HEK293 (cell line): ENCODE results near the gene SUN3.
A peak's percentile ranks its signal among the peaks of the same experiment; 100 is the strongest.

Experiments used
- BCL11A ChIP-seq: fragments of 450-650 bp; formaldehyde crosslinking; IDR thresholded peaks from 2 replicates; pipeline ENCODE4 v1.5.1; 2016; ENCODE audit warnings: low read depth, missing biosample characterization, missing genetic modification characterization
- EGR2 ChIP-seq: fragments of 450-650 bp; formaldehyde crosslinking; IDR thresholded peaks from 2 replicates; pipeline ENCODE4 v1.5.1; 2016; ENCODE audit warnings: low read depth, missing biosample characterization, missing genetic modification characterization
- FEZF1 ChIP-seq: fragments of 450-650 bp; formaldehyde crosslinking; IDR thresholded peaks from 2 replicates; pipeline ENCODE4 v1.5.1; 2016; ENCODE audit warnings: missing biosample characterization, missing genetic modification characterization
- HOXD13 ChIP-seq: sonication (generic); formaldehyde crosslinking; IDR thresholded peaks from 2 replicates; pipeline ENCODE4 v1.8.0; 2022; ENCODE audit warnings: missing genetic modification reagents, borderline replicate concordance
- KLF16 ChIP-seq: fragments of 450-650 bp; formaldehyde crosslinking; IDR thresholded peaks from 2 replicates; pipeline ENCODE4 v1.5.1; 2017; ENCODE audit warnings: missing biosample characterization, missing genetic modification characterization
- ZBTB8A ChIP-seq: fragments of 450-650 bp; formaldehyde crosslinking; IDR thresholded peaks from 2 replicates; pipeline ENCODE4 v1.5.1; 2016; ENCODE audit warnings: missing biosample characterization, missing genetic modification characterization
- ZEB2 ChIP-seq: fragments of 450-650 bp; formaldehyde crosslinking; IDR thresholded peaks from 2 replicates; pipeline ENCODE4 v1.5.1; 2016; ENCODE audit warnings: missing biosample characterization, missing genetic modification characterization
- ZNF112 ChIP-seq: fragments of 450-650 bp; formaldehyde crosslinking; IDR thresholded peaks from 2 replicates; pipeline ENCODE4 v1.5.0; 2017; ENCODE audit warnings: missing biosample characterization, missing genetic modification characterization
- ZNF132 ChIP-seq: fragments of 450-650 bp; formaldehyde crosslinking; IDR thresholded peaks from 2 replicates; pipeline ENCODE4 v1.5.1; 2017; ENCODE audit warnings: missing biosample characterization, missing genetic modification characterization, borderline replicate concordance
- ZNF138 ChIP-seq: fragments of 450-650 bp; formaldehyde crosslinking; IDR thresholded peaks from 2 replicates; pipeline ENCODE4 v1.5.1; 2016; ENCODE audit warnings: missing biosample characterization, missing genetic modification characterization, borderline replicate concordance
- ZNF16 ChIP-seq: fragments of 450-650 bp; formaldehyde crosslinking; IDR thresholded peaks from 2 replicates; pipeline ENCODE4 v1.5.1; 2016; ENCODE audit warnings: low read depth, missing biosample characterization, missing genetic modification characterization
- ZNF223 ChIP-seq: fragments of 450-650 bp; formaldehyde crosslinking; IDR thresholded peaks from 2 replicates; pipeline ENCODE4 v1.5.1; 2016; ENCODE audit warnings: missing biosample characterization, missing genetic modification characterization
- ZNF239 ChIP-seq: fragments of 450-650 bp; formaldehyde crosslinking; IDR thresholded peaks from 2 replicates; pipeline ENCODE4 v1.5.1; 2016; ENCODE audit warnings: missing biosample characterization, missing genetic modification characterization
- ZNF311 ChIP-seq: fragments of 450-650 bp; formaldehyde crosslinking; IDR thresholded peaks from 2 replicates; pipeline ENCODE4 v1.5.1; 2017; ENCODE audit warnings: missing biosample characterization, missing genetic modification characterization, borderline replicate concordance
- ZNF341 ChIP-seq: fragments of 450-650 bp; formaldehyde crosslinking; IDR thresholded peaks from 2 replicates; pipeline ENCODE4; 2016; ENCODE audit warnings: low read depth, missing biosample characterization, missing genetic modification characterization
- ZNF354C ChIP-seq: fragments of 450-650 bp; formaldehyde crosslinking; IDR thresholded peaks from 2 replicates; pipeline ENCODE4 v1.5.1; 2016; ENCODE audit warnings: missing biosample characterization, missing genetic modification characterization, low read depth, borderline replicate concordance
- ZNF366 ChIP-seq: fragments of 450-650 bp; formaldehyde crosslinking; conservative IDR thresholded peaks from 2 replicates; pipeline ENCODE4 v1.5.1; 2016; ENCODE audit warnings: missing biosample characterization, missing genetic modification characterization
- ZNF426 ChIP-seq: fragments of 450-650 bp; formaldehyde crosslinking; IDR thresholded peaks from 2 replicates; pipeline ENCODE4 v1.5.1; 2017; ENCODE audit warnings: missing biosample characterization, missing genetic modification characterization, mild to moderate bottlenecking, inconsistent platforms, moderate library complexity
- ZNF48 ChIP-seq: fragments of 450-650 bp; formaldehyde crosslinking; IDR thresholded peaks from 2 replicates; pipeline ENCODE4 v1.5.1; 2016; ENCODE audit warnings: missing biosample characterization, missing genetic modification characterization
- ZNF514 ChIP-seq: fragments of 450-650 bp; formaldehyde crosslinking; IDR thresholded peaks from 2 replicates; pipeline ENCODE4 v1.5.1; 2016; ENCODE audit warnings: missing biosample characterization, missing genetic modification characterization
- ZNF549 ChIP-seq: fragments of 450-650 bp; IDR thresholded peaks from 2 replicates; pipeline ENCODE4 v1.5.1; 2018; ENCODE audit warnings: missing biosample characterization, missing genetic modification characterization, mild to moderate bottlenecking, inconsistent platforms, moderate library complexity
- ZNF558 ChIP-seq: fragments of 450-650 bp; formaldehyde crosslinking; IDR thresholded peaks from 2 replicates; pipeline ENCODE4 v1.5.1; 2016; ENCODE audit warnings: missing biosample characterization, missing genetic modification characterization
- ZNF600 ChIP-seq: fragments of 450-650 bp; formaldehyde crosslinking; IDR thresholded peaks from 2 replicates; pipeline ENCODE4 v1.5.1; 2016; ENCODE audit warnings: missing biosample characterization, missing genetic modification characterization
- ZNF621 ChIP-seq: fragments of 450-650 bp; formaldehyde crosslinking; IDR thresholded peaks from 2 replicates; pipeline ENCODE4 v1.5.1; 2017; ENCODE audit warnings: missing biosample characterization, missing genetic modification characterization
- ZNF670 ChIP-seq: fragments of 450-650 bp; formaldehyde crosslinking; IDR thresholded peaks from 2 replicates; pipeline ENCODE4 v1.5.1; 2016; ENCODE audit warnings: missing biosample characterization, missing genetic modification characterization, low read depth
- ZNF701 ChIP-seq: fragments of 450-650 bp; formaldehyde crosslinking; IDR thresholded peaks from 2 replicates; pipeline ENCODE4 v1.5.1; 2016; ENCODE audit warnings: missing biosample characterization, missing genetic modification characterization
- ZNF768 ChIP-seq: fragments of 450-650 bp; formaldehyde crosslinking; IDR thresholded peaks from 2 replicates; pipeline ENCODE4 v1.5.1; 2018; ENCODE audit warnings: missing biosample characterization, mild to moderate bottlenecking, missing genetic modification characterization
- ZNF830 ChIP-seq: fragments of 450-650 bp; IDR thresholded peaks from 2 replicates; pipeline ENCODE4 v1.5.0; 2018; ENCODE audit warnings: missing biosample characterization, missing genetic modification characterization, low read depth, mild to moderate bottlenecking, moderate library complexity
- ZNF843 ChIP-seq: fragments of 450-650 bp; formaldehyde crosslinking; IDR thresholded peaks from 2 replicates; pipeline ENCODE4 v1.5.1; 2016; ENCODE audit warnings: missing biosample characterization, missing genetic modification characterization
- ZSCAN30 ChIP-seq: fragments of 450-650 bp; IDR thresholded peaks from 2 replicates; pipeline ENCODE4 v1.5.1; 2018; ENCODE audit warnings: missing biosample characterization, mild to moderate bottlenecking, missing genetic modification characterization, moderate library complexity
- TF ChIP-seq, protein P1 (sequence below): fragments of 450-650 bp; formaldehyde crosslinking; IDR thresholded peaks from 2 replicates; pipeline ENCODE4; 2016; ENCODE audit warnings: missing biosample characterization, missing genetic modification characterization
- TF ChIP-seq, protein P2 (sequence below): fragments of 450-650 bp; formaldehyde crosslinking; IDR thresholded peaks from 2 replicates; pipeline ENCODE4 v1.5.1; 2016; ENCODE audit warnings: missing biosample characterization, missing genetic modification characterization
- TF ChIP-seq, protein P3 (sequence below): fragments of 450-650 bp; formaldehyde crosslinking; IDR thresholded peaks from 2 replicates; pipeline ENCODE4 v1.5.1; 2016; ENCODE audit warnings: missing biosample characterization, missing genetic modification characterization, low read depth
- TF ChIP-seq, protein P4 (sequence below): fragments of 450-650 bp; formaldehyde crosslinking; IDR thresholded peaks from 2 replicates; pipeline ENCODE4 v1.5.1; 2017; ENCODE audit warnings: missing biosample characterization, missing genetic modification characterization
- TF ChIP-seq, protein P5 (sequence below): fragments of 450-650 bp; formaldehyde crosslinking; IDR thresholded peaks from 2 replicates; pipeline ENCODE4 v1.5.1; 2016; ENCODE audit warnings: missing biosample characterization, missing genetic modification characterization

Gene SUN3

DNA sequence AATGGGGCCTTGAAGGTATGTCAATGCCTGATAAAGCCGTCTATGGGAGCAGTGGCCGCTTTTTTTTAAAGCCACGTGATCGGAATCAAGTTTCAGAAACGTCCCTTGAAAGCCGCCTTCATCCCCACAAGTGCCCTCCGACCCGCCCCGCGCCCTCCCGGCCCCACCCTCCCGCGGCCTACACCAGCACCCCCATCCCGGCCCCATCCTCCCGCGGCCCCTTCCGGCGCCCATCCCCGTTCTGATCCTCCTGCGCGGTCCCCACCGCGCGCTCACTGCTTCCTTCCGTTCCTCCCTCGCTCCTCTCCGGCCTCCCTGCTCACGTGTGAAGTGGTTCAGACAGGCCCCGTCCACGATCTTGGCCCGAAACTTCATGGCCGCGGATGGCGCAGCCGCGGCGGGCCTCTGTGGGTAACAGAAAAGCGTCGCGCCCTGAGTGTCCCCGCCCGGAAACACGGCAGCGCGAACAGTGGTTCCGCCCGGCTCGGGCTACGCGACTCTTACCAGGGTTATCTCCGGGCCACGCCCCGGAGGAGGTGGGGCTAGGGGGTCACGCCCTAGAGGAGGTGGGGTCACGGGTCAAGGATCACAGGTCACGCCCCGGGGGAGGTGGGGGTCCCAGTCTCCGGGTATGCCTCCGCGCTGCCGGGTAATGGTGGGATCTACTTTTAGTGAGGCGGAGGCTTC lies 49.6 kb downstream of the SUN3 start, which contains the start of gene HUS1 (continued):
- TF ChIP-seq ZEB2: peak; percentile 73
- no peak for TF ChIP-seq ZNF549 (tag by site-specific recombination)
- TF ChIP-seq ZNF311 (tag by site-specific recombination): no peak
- no peak for TF ChIP-seq ZNF621
- TF ChIP-seq, protein P1, sequence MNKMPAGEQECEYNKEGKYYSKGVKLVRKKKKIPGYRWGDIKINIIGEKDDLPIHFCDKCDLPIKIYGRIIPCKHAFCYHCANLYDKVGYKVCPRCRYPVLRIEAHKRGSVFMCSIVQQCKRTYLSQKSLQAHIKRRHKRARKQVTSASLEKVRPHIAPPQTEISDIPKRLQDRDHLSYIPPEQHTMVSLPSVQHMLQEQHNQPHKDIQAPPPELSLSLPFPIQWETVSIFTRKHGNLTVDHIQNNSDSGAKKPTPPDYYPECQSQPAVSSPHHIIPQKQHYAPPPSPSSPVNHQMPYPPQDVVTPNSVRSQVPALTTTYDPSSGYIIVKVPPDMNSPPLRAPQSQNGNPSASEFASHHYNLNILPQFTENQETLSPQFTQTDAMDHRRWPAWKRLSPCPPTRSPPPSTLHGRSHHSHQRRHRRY: no peak
- TF ChIP-seq EGR2 (tag by site-specific recombination): peak; percentile 39; the same call in 1 of the 2 replicates
- TF ChIP-seq ZNF354C (tag by site-specific recombination): no peak
- TF ChIP-seq, protein P2, sequence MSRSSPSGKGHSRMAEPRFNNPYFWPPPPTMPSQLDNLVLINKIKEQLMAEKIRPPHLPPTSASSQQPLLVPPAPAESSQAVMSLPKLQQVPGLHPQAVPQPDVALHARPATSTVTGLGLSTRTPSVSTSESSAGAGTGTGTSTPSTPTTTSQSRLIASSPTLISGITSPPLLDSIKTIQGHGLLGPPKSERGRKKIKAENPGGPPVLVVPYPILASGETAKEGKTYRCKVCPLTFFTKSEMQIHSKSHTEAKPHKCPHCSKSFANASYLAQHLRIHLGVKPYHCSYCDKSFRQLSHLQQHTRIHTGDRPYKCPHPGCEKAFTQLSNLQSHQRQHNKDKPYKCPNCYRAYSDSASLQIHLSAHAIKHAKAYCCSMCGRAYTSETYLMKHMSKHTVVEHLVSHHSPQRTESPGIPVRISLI: no peak
- TF ChIP-seq ZNF600 (tag by site-specific recombination): 0 out of 2 replicates have a peak, but pooled peaks have one; percentile 31
- no peak for TF ChIP-seq ZNF138 (tag by site-specific recombination)
- no peak for TF ChIP-seq ZNF48 (tag by site-specific recombination)
- TF ChIP-seq ZSCAN30 (tag by site-specific recombination): peak; percentile 51; the same call in 1 of the 2 replicates
- no peak for TF ChIP-seq HOXD13 (CRISPR knock-in tag)
- TF ChIP-seq ZNF768: no peak
- peak; percentile 68; the same call in 1 of the 2 replicates for TF ChIP-seq ZNF843 (tag by site-specific recombination)
- no peak for TF ChIP-seq ZNF112
- peak; percentile 85 for TF ChIP-seq ZNF366 (tag by site-specific recombination)
- peak; percentile 96 for TF ChIP-seq KLF16
- no peak for TF ChIP-seq ZNF514
- TF ChIP-seq, protein P3, sequence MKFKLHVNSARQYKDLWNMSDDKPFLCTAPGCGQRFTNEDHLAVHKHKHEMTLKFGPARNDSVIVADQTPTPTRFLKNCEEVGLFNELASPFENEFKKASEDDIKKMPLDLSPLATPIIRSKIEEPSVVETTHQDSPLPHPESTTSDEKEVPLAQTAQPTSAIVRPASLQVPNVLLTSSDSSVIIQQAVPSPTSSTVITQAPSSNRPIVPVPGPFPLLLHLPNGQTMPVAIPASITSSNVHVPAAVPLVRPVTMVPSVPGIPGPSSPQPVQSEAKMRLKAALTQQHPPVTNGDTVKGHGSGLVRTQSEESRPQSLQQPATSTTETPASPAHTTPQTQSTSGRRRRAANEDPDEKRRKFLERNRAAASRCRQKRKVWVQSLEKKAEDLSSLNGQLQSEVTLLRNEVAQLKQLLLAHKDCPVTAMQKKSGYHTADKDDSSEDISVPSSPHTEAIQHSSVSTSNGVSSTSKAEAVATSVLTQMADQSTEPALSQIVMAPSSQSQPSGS (tag by site-specific recombination): no peak
- no peak for TF ChIP-seq ZNF426 (tag by site-specific recombination)
- TF ChIP-seq, protein P4, sequence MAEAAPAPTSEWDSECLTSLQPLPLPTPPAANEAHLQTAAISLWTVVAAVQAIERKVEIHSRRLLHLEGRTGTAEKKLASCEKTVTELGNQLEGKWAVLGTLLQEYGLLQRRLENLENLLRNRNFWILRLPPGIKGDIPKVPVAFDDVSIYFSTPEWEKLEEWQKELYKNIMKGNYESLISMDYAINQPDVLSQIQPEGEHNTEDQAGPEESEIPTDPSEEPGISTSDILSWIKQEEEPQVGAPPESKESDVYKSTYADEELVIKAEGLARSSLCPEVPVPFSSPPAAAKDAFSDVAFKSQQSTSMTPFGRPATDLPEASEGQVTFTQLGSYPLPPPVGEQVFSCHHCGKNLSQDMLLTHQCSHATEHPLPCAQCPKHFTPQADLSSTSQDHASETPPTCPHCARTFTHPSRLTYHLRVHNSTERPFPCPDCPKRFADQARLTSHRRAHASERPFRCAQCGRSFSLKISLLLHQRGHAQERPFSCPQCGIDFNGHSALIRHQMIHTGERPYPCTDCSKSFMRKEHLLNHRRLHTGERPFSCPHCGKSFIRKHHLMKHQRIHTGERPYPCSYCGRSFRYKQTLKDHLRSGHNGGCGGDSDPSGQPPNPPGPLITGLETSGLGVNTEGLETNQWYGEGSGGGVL (tag by site-specific recombination): peak; percentile 12; the same call in 1 of the 2 replicates
- TF ChIP-seq ZNF223: no peak
- no peak for TF ChIP-seq ZNF701 (tag by site-specific recombination)
- peak; percentile 76 for TF ChIP-seq BCL11A (tag by site-specific recombination)
- TF ChIP-seq FEZF1 (tag by site-specific recombination): no peak; the same call in 1 of the 2 replicates
- TF ChIP-seq ZNF558 (tag by site-specific recombination): no peak
- no peak for TF ChIP-seq ZNF132
- no peak for TF ChIP-seq ZNF830 (tag by site-specific recombination)
- no peak for TF ChIP-seq ZNF16 (tag by site-specific recombination)
- TF ChIP-seq ZNF670: no peak
- TF ChIP-seq, protein P5, sequence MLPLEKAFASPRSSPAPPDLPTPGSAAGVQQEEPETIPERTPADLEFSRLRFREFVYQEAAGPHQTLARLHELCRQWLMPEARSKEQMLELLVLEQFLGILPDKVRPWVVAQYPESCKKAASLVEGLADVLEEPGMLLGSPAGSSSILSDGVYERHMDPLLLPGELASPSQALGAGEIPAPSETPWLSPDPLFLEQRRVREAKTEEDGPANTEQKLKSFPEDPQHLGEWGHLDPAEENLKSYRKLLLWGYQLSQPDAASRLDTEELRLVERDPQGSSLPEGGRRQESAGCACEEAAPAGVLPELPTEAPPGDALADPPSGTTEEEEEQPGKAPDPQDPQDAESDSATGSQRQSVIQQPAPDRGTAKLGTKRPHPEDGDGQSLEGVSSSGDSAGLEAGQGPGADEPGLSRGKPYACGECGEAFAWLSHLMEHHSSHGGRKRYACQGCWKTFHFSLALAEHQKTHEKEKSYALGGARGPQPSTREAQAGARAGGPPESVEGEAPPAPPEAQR: 0 out of 2 replicates have a peak, but pooled peaks have one; percentile 59
- peak; percentile 91 for TF ChIP-seq ZBTB8A (tag by site-specific recombination)
- TF ChIP-seq ZNF341 (tag by site-specific recombination): no peak
- no peak for TF ChIP-seq ZNF239 (tag by site-specific recombination)
